ENCODE data around the gene PRSS56. TPM values are rescaled to one million over a fixed set of nuclear protein-coding genes. Genes with fewer than 3 reads are reported as not detected.
A peak's percentile ranks its signal among the peaks of the same experiment; 100 is the strongest.
"Not testable (repeated sequence)": the region's sequence is repeated elsewhere in the genome, so short reads cannot be mapped to it uniquely, and the experiment has no call there.

PRSS56 gene
- total and polyA plus RNA-seq, 4 donors: not detected

- WGBS, 2 donors: 77 to 83% methylated on average over 12 to 13 of the region's 13 CpGs
- Histone ChIP-seq H3K9me3 (ENCODE audit: control insufficient read depth, low read length) (no peaks in the 10 kb centered on the region), H3K27me3 (ENCODE audit: control insufficient read depth in 1 of 2, insufficient read depth in 2 of 2, low read length in 1 of 2) (no peaks in the 10 kb centered on the region), H3K27ac (ENCODE audit: low read depth in 1 of 2, low read length in 2 of 2) (no peak overlapping the region), H3K4me3 (ENCODE audit: low read length in 2 of 2) (no peak overlapping the region), H3K4me1 (ENCODE audit: control insufficient read depth in 1 of 2, insufficient read depth in 2 of 2, low read length in 2 of 2) (no peaks in the 10 kb centered on the region), H3K36me3 (ENCODE audit: control insufficient read depth in 1 of 2, insufficient read depth in 2 of 2, low read length in 1 of 2) (no peaks in the 10 kb centered on the region)
- DNase-seq (no peak), ATAC-seq (ENCODE audit: low FRiP score) (no peak)
- intact Hi-C loops (cut with DNase I): loop anchor here in 1 of 2 donors (10.0 kb wide), 1 partner anchor 622 kb away; no protein-coding TSS in a partner anchor
Measured at GRCh38 chr2:232526372-232526941, 6.3 kb downstream of the PRSS56 start.

GRCh38 chr2:232527905-232528470, 7.8 kb downstream of the PRSS56 start:
- no peak overlapping the region for H3K27ac ChIP-seq (ENCODE audit: low read depth in 1 of 2, low read length in 2 of 2)
- no peaks in the 10 kb centered on the region for H3K36me3 ChIP-seq (ENCODE audit: control insufficient read depth in 1 of 2, insufficient read depth in 2 of 2, low read length in 1 of 2)
- ATAC-seq (ENCODE audit: low FRiP score) (no peak), DNase-seq (no peak)
- 77 to 81% methylated on average over 6 of the region's 6 CpGs for WGBS, 2 donors
- H3K4me3 ChIP-seq (ENCODE audit: low read length in 2 of 2): no peak overlapping the region
- intact Hi-C loops (cut with DNase I): loop anchor here in 1 of 2 donors (10.0 kb wide), 1 partner anchor 623 kb away; no protein-coding TSS in a partner anchor
- no peaks in the 10 kb centered on the region for H3K27me3 ChIP-seq (ENCODE audit: control insufficient read depth in 1 of 2, insufficient read depth in 2 of 2, low read length in 1 of 2)
- no peaks in the 10 kb centered on the region for H3K4me1 ChIP-seq (ENCODE audit: control insufficient read depth in 1 of 2, insufficient read depth in 2 of 2, low read length in 2 of 2)
- H3K9me3 ChIP-seq (ENCODE audit: control insufficient read depth, low read length): no peaks in the 10 kb centered on the region

- DNase-seq: peak; percentile 38 to 50
- Histone ChIP-seq H3K4me1 (ENCODE audit: control insufficient read depth in 1 of 2, insufficient read depth in 2 of 2, low read length in 2 of 2) (no peaks in the 10 kb centered on the region), H3K4me3 (ENCODE audit: low read length in 2 of 2) (no peak overlapping the region), H3K9me3 (ENCODE audit: control insufficient read depth, low read length) (no peaks in the 10 kb centered on the region), H3K27ac (ENCODE audit: low read depth in 1 of 2, low read length in 2 of 2) (no peak overlapping the region), H3K27me3 (ENCODE audit: control insufficient read depth in 1 of 2, insufficient read depth in 2 of 2, low read length in 1 of 2) (no peaks in the 10 kb centered on the region), H3K36me3 (ENCODE audit: control insufficient read depth in 1 of 2, insufficient read depth in 2 of 2, low read length in 1 of 2) (no peaks in the 10 kb centered on the region)
- no peak for ATAC-seq (ENCODE audit: low FRiP score)
- intact Hi-C loops (cut with DNase I): loop anchor here in 1 of 2 donors (10.0 kb wide), 1 partner anchor 624 kb away; no protein-coding TSS in a partner anchor
- WGBS, 2 donors: 80 to 84% methylated on average over 11 of the region's 11 CpGs
Measured at GRCh38 chr2:232528746-232529460, 8.7 kb downstream of the PRSS56 start.

GRCh38 chr2:232529806-232530547, 9.8 kb downstream of the PRSS56 start:
- no peak overlapping the region for H3K4me3 ChIP-seq (ENCODE audit: low read length in 2 of 2)
- WGBS, 2 donors: 90 to 92% methylated on average over 17 of the region's 17 CpGs
- intact Hi-C loops (cut with DNase I): loop anchor here in 1 of 2 donors (10.0 kb wide), 1 partner anchor 625 kb away; no protein-coding TSS in a partner anchor
- no peaks in the 10 kb centered on the region for H3K27me3 ChIP-seq (ENCODE audit: control insufficient read depth in 1 of 2, insufficient read depth in 2 of 2, low read length in 1 of 2)
- ATAC-seq (ENCODE audit: low FRiP score) (no peak), DNase-seq (peak; percentile 35 to 70)
- H3K36me3 ChIP-seq (ENCODE audit: control insufficient read depth in 1 of 2, insufficient read depth in 2 of 2, low read length in 1 of 2): no peaks in the 10 kb centered on the region
- H3K27ac ChIP-seq (ENCODE audit: low read depth in 1 of 2, low read length in 2 of 2): no peak overlapping the region
- no peaks in the 10 kb centered on the region for H3K9me3 ChIP-seq (ENCODE audit: control insufficient read depth, low read length)
- no peaks in the 10 kb centered on the region for H3K4me1 ChIP-seq (ENCODE audit: control insufficient read depth in 1 of 2, insufficient read depth in 2 of 2, low read length in 2 of 2)

GRCh38 chr2:232530626-232531260, 10.6 kb downstream of the PRSS56 start:
- intact Hi-C loops (cut with DNase I): no loop called here
- H3K4me1 ChIP-seq (ENCODE audit: control insufficient read depth in 1 of 2, insufficient read depth in 2 of 2, low read length in 2 of 2): no peaks in the 10 kb centered on the region
- DNase-seq: peak; percentile 20 to 38
- H3K27ac ChIP-seq (ENCODE audit: low read depth in 1 of 2, low read length in 2 of 2): no peak overlapping the region
- H3K36me3 ChIP-seq (ENCODE audit: control insufficient read depth in 1 of 2, insufficient read depth in 2 of 2, low read length in 1 of 2): no peaks in the 10 kb centered on the region
- no peaks in the 10 kb centered on the region for H3K9me3 ChIP-seq (ENCODE audit: control insufficient read depth, low read length)
- no peaks in the 10 kb centered on the region for H3K27me3 ChIP-seq (ENCODE audit: control insufficient read depth in 1 of 2, insufficient read depth in 2 of 2, low read length in 1 of 2)
- H3K4me3 ChIP-seq (ENCODE audit: low read length in 2 of 2): no peak overlapping the region
- ATAC-seq (ENCODE audit: low FRiP score): no peak
- WGBS, 2 donors: 83 to 85% methylated on average over 9 of the region's 9 CpGs

- DNase-seq: peak; percentile 3 to 35
- Histone ChIP-seq H3K27ac (ENCODE audit: low read depth in 1 of 2, low read length in 2 of 2) (no peak overlapping the region), H3K27me3 (ENCODE audit: control insufficient read depth in 1 of 2, insufficient read depth in 2 of 2, low read length in 1 of 2) (no peaks in the 10 kb centered on the region), H3K9me3 (ENCODE audit: control insufficient read depth, low read length) (peaks cover 5% of the 10 kb centered on the region), H3K4me3 (ENCODE audit: low read length in 2 of 2) (no peak overlapping the region), H3K36me3 (ENCODE audit: control insufficient read depth in 1 of 2, insufficient read depth in 2 of 2, low read length in 1 of 2) (no peaks in the 10 kb centered on the region), H3K4me1 (ENCODE audit: control insufficient read depth in 1 of 2, insufficient read depth in 2 of 2, low read length in 2 of 2) (no peaks in the 10 kb centered on the region)
- 73 to 76% methylated on average over 9 of the region's 9 CpGs for WGBS, 2 donors
- ATAC-seq (ENCODE audit: low FRiP score): no peak
- intact Hi-C loops (cut with DNase I): no loop called here
Measured at GRCh38 chr2:232532419-232532818, 12.2 kb downstream of the PRSS56 start.

GRCh38 chr2:232532821-232533220, 12.6 kb downstream of the PRSS56 start:
- H3K4me1 ChIP-seq (ENCODE audit: control insufficient read depth in 1 of 2, insufficient read depth in 2 of 2, low read length in 2 of 2); H3K27me3 ChIP-seq (ENCODE audit: control insufficient read depth in 1 of 2, insufficient read depth in 2 of 2, low read length in 1 of 2); H3K4me3 ChIP-seq (ENCODE audit: low read length in 2 of 2); H3K9me3 ChIP-seq (ENCODE audit: control insufficient read depth, low read length); H3K36me3 ChIP-seq (ENCODE audit: control insufficient read depth in 1 of 2, insufficient read depth in 2 of 2, low read length in 1 of 2); H3K27ac ChIP-seq (ENCODE audit: low read depth in 1 of 2, low read length in 2 of 2); intact Hi-C loops (cut with DNase I); ATAC-seq (ENCODE audit: low FRiP score): not testable (repeated sequence)
- WGBS, 2 donors: 85 to 88% methylated on average over 7 of the region's 7 CpGs
- DNase-seq: peak in 1 of 2 donors; percentile 27
